Heart right ventricle (tissue), 16 donors: ENCODE data around the gene AGT. TPM values are rescaled to one million over a fixed set of nuclear protein-coding genes. Genes with fewer than 3 reads are reported as not detected.

Source experiments
- ATAC-seq, 8 donors: fragments of 200-7000 bp; cut with Tn5 transposase; one replicate each; pipeline ENCODE4 v1.9.1; 2020; ENCODE audit warnings: mild to moderate bottlenecking in 8 of 8, moderate library complexity in 8 of 8, moderate number of reproducible peaks in 1 of 8
- DNase-seq, 2 donors: peaks; one replicate each; pipeline ENCODE4 v3.0.0-alpha.2; 2020
- H3K27ac ChIP-seq, 10 donors: fragments of 200-600 bp; sonication (generic) in 2 of 10; one replicate each; pipeline versions ENCODE4 v1.5.0 to v1.8.0; 2020 to 2022; ENCODE audit warnings: mild to moderate bottlenecking in 3 of 10
- H3K27me3 ChIP-seq, 7 donors: fragments of 200-600 bp; one replicate each; pipeline ENCODE4 v1.8.0; 2021 to 2022; ENCODE audit warnings: mild to moderate bottlenecking in 2 of 7
- H3K36me3 ChIP-seq, 9 donors: fragments of 200-600 bp; sonication (generic) in 1 of 9; one replicate each; pipeline versions ENCODE4 v1.5.0 to v1.8.0; 2020 to 2022; ENCODE audit warnings: mild to moderate bottlenecking in 2 of 9
- H3K4me1 ChIP-seq, 9 donors: fragments of 200-600 bp; sonication (generic) in 1 of 9; one replicate each; pipeline versions ENCODE4 v1.5.0 to v1.8.0; 2020 to 2022; ENCODE audit warnings: mild to moderate bottlenecking in 4 of 9
- H3K4me3 ChIP-seq, 10 donors: fragments of 200-600 bp; sonication (generic) in 2 of 10; one replicate each; pipeline versions ENCODE4 v1.5.0 to v1.8.0; 2020 to 2022; ENCODE audit warnings: mild to moderate bottlenecking in 7 of 10, moderate library complexity in 2 of 10
- H3K9me3 ChIP-seq, 11 donors: fragments of 200-600 bp in 10 of 11; sonication (generic) in 2 of 11; one replicate each; pipeline versions ENCODE4 v1.5.0 to v1.8.0; 2013 to 2022; ENCODE audit warnings: mild to moderate bottlenecking in 2 of 11, control low read depth in 1 of 11, moderate library complexity in 1 of 11
- WGBS, 2 donors: extraction: QIAGEN DNeasy Blood & Tissue Kit; methylation state at CpG; one replicate each; pipeline ENCODE4 v1.1.7; 2013; ENCODE audit warnings: inconsistent platforms in 1 of 2; 5-methylcytosine and 5-hydroxymethylcytosine counted together
- intact Hi-C, 10 donors: fragments of 100-400 bp; cut with DNase I; formaldehyde crosslinking; loops; one replicate each; pipeline versions ENCODE4 v1.11.1 to v1.14.2; 2022
- polyA plus RNA-seq, 2 donors: library from polyadenylated mRNA; stranded (reverse); fragments of 200-250 nt; gene quantifications; one replicate each; pipeline ENCODE4 v1.2.3, GENCODE V29; 2013
- total RNA-seq, 10 donors: library from RNA; stranded (reverse); fragmentation: NEBNext Ultra II Directional in 3 of 10; extraction: Animal tissue kit (Norgen Biotek cat#: 25700) in 3 of 10; gene quantifications; one replicate each; pipeline versions ENCODE4 v1.2.1 to v1.2.4, GENCODE V29; 2021 to 2023
- TF ChIP-seq, protein P1 (sequence below), 9 donors: fragments of 200-600 bp; sonication (generic) in 2 of 9; IDR thresholded peaks; one replicate each; pipeline versions ENCODE4 v1.5.0 to v1.8.0; 2021 to 2022; ENCODE audit warnings: antibody characterized with exemption in 9 of 9, mild to moderate bottlenecking in 5 of 9, moderate library complexity in 1 of 9
- donor health status: Arrhythmogenic right ventricular cardiomyopathy.
- donor health status: ischemic (EF 13 %, LVEDD 7.1; RV severe dilation, severe dysfunction).
- donor health status: healthy with polysubstance abuse.
- donor health status: DM: no; HTN: yes; CAD: no.
- donor health status: DM: no; HTN: no; CAD: no.
- donor health status: ischemic (EF 25% LVEDD 6.9; RV normal size, moderate dysfunction).
- donor health status: ischemic (EF 25% LVEDD 5.7; RV mildly dilated, moderate dysfunction).
- donor health status: healthy.
- donor health status: DM: yes; HTN: yes; CAD: no.
- donor health status: Ischemic cardiomyopathy.
- donor health status: ischemic (EF 35%, LVEDD 5.7; RV mildly dilated, moderate dysfunction).
- donor health status: nonischemic (EF 11% LVEDD 7.7; RV severe dilation, severe dysfunction).
- donor health status: DM: yes; HTN: yes; CAD: no.
- donor health status: PGD.
- donor health status: ischemic (EF 29% LVEDD 5.4; RV normal size, mild dysfunction).
- donor health status: nonischemic (EF 23%, LVEDD 6.1; RV moderate dilation, normal function).

The AGT gene
- total and polyA plus RNA-seq, 12 donors, result 44.2 to 94.7 (median 63.3) TPM

DNA sequence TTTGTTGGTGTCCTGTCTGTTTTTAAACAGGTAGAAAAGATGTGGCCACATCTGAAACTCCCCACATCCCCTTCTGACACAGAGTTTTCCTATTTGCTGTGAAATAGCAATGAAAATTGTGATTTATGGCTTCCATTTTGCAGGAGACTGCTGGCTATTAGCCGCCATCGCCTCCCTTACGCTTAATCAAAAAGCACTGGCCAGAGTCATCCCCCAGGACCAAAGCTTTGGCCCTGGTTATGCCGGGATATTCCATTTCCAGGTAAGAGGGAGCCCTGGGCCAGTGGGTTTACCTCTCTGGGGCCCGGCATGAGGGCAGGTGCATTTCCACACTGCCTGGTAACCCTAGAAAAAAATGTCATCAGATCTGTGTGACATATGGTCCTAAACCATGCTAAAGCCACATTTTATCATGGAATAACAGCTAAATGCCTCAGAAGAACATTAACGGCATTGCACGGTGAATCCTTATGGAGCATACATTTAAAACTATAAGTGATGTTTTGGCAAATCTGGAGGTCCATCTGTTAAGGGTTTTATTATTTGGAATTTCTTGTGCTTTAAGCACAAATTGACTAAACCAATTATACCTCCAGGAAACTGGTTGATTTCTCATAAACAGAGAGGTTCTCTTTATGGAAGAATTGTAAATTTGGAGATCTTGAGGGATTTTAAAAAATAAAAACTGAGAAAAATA is 45.6 kb upstream of the AGT start:
- ATAC-seq (no peak), DNase-seq (no peak)
- Histone ChIP-seq H3K9me3 (peaks cover 0 to 6% (median 0%) of the 10 kb centered on the region in 11 donors), H3K4me3 (no peak overlapping the region), H3K27me3 (no peaks in the 10 kb centered on the region), H3K36me3 (no peaks in the 10 kb centered on the region), H3K4me1 (peaks cover 0 to 14% (median 5%) of the 10 kb centered on the region in 9 donors), H3K27ac (no peak overlapping the region)
- TF ChIP-seq, protein P1, sequence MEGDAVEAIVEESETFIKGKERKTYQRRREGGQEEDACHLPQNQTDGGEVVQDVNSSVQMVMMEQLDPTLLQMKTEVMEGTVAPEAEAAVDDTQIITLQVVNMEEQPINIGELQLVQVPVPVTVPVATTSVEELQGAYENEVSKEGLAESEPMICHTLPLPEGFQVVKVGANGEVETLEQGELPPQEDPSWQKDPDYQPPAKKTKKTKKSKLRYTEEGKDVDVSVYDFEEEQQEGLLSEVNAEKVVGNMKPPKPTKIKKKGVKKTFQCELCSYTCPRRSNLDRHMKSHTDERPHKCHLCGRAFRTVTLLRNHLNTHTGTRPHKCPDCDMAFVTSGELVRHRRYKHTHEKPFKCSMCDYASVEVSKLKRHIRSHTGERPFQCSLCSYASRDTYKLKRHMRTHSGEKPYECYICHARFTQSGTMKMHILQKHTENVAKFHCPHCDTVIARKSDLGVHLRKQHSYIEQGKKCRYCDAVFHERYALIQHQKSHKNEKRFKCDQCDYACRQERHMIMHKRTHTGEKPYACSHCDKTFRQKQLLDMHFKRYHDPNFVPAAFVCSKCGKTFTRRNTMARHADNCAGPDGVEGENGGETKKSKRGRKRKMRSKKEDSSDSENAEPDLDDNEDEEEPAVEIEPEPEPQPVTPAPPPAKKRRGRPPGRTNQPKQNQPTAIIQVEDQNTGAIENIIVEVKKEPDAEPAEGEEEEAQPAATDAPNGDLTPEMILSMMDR (IDR thresholded peaks at IDR 0.05), result no peak
- whole genome bisulfite sequencing, 2 donors, result 96% methylated on average over 7 of the region's 7 CpGs
- intact Hi-C loops, result no loop called here

DNA sequence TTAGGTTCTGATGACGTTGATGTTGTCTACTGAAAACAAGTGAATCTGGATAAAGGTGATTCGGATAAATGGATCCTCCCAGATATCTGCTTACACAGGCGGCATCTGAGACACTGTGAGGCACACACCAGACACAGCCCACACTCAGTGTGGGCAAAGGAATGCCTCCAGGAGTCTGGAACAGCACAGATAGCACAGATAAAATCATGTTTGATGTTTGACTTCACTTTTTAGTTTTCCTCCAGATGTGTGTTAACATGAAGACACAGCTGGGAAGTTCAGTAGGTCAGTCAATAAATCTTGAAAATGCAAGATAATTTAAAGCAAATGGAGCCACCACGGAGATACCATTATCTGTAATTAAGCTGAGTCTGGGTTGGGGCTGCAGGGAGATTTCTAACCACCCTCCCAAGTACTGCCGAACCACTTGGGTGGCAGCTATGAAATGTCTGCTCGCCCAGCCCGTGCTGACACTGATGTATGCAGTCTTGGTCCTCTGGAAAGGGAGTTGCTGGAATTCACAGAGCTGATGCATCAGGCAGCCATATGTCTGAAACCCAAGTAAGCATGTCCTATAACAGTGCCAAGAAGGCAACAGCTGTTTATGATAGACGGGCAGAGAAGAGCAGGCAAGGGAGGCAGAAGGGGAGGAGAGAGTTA is 44.9 kb upstream of the AGT start:
- Histone ChIP-seq H3K27me3 (no peaks in the 10 kb centered on the region), H3K4me1 (peaks cover 0 to 20% (median 7%) of the 10 kb centered on the region in 9 donors), H3K9me3 (peaks cover 0 to 3% (median 0%) of the 10 kb centered on the region in 11 donors), H3K36me3 (no peaks in the 10 kb centered on the region), H3K4me3 (no peak overlapping the region), H3K27ac (no peak overlapping the region)
- TF ChIP-seq, protein P1 (IDR thresholded peaks at IDR 0.05), result no peak
- intact Hi-C loops, result no loop called here
- WGBS, 2 donors, result 61 to 76% methylated on average over 8 of the region's 8 CpGs
- ATAC-seq, result no peak
- DNase-seq, result no peak

DNA sequence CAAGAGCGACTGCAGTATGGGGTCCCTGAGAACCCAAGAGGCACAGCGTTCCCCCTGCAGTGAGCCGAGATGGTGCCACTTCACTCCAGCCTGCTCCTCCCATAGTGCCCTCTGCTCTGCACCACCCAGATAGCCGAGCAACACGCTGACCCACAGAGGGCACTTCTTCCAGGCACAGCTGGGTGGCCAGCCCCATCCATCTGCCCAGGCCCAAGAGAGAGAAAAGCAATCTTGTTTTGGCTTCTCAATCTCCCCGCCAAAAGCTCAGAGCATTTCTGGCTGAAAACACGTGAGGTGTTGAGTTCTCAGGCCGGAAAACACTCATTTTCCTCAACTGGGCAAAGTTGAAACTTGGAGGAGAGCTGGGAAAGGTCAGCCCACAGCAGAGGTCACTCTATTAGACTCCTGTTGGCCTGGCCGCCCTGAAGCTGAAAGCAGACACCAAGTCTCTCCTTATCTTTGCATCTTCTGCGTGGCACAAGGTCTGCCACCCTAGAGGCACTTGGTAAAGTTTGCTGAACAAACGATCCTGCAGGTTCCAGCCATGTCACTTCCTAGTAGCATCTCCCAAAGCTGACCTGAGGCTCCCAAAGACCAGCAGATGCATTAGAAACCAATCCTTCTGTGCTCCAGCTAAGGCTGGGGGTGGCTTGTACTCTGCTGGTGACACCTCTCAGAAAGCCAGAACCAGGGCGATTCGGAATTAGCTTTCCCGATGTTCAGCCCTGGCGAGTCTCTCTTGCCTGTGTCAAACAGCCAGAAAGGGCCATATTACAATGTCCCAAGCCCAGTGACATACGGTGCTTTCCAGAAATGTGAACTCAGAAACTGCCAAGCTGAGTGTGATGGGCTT is 44.2 kb upstream of the AGT start:
- DNase-seq (no peak), ATAC-seq (no peak)
- 85 to 88% methylated on average over 16 of the region's 16 CpGs for WGBS, 2 donors
- Histone ChIP-seq H3K27me3 (no peaks in the 10 kb centered on the region), H3K36me3 (no peaks in the 10 kb centered on the region), H3K4me1 (peaks cover 0 to 27% (median 12%) of the 10 kb centered on the region in 9 donors), H3K27ac (no peak overlapping the region), H3K4me3 (no peak overlapping the region), H3K9me3 (no peaks in the 10 kb centered on the region)
- intact Hi-C loops, result no loop called here
- TF ChIP-seq, protein P1 (IDR thresholded peaks at IDR 0.05), result no peak

DNA sequence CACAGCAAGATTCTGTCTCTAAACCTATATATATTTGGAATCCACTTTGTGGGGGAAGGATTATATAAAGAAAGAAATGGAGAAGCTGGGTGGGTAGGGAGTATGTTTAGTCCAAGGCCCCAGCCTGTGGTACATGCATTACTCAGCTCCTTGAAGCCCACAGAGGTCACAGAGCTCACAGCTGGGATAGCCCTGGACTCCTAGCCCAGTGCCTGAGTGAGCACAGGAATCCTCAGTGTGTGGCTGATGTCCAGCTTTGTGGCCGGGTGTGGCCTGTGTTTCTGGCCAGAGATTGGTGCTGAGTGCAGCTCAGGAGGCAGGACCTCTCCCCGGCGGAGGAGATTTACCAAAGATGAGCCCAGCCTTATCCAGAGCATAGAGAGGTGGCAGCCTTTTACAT is 40.9 kb upstream of the AGT start:
- ATAC-seq (peak; percentile 69 to 86 (median 80)), DNase-seq (peak; percentile 54 to 67)
- Histone ChIP-seq H3K27me3 (no peaks in the 10 kb centered on the region), H3K4me3 (no peak overlapping the region), H3K36me3 (no peaks in the 10 kb centered on the region), H3K9me3 (no peaks in the 10 kb centered on the region), H3K27ac (peak overlapping the region in 3 of 10 donors; percentile 9 to 62 (median 28)), H3K4me1 (peaks cover 0 to 28% (median 16%) of the 10 kb centered on the region in 9 donors)
- TF ChIP-seq, protein P1 (IDR thresholded peaks at IDR 0.05), result no peak
- intact Hi-C loops, result loop anchor here in 1 of 10 donors (5.0 kb wide), 1 partner anchor 42 kb away; the partner anchor contains the start of gene AGT
- WGBS, 2 donors, result 25 to 42% methylated on average over 3 of the region's 3 CpGs
